AG10803 (cell line): ENCODE measurements around the gene CADPS2.

ENCODE experiments used
- DNase-seq: peaks from one replicate; pipeline ENCODE4 v3.0.0; 2010; ENCODE audit warnings: low read depth
- H3K4me3 ChIP-seq: 2 replicates; pipeline ENCODE4 v1.5.1; 2011; ENCODE audit warnings: mild to moderate bottlenecking, low read length, control low read depth
- CTCF ChIP-seq: conservative IDR thresholded peaks from 2 replicates; pipeline ENCODE4 v1.5.1; 2011; ENCODE audit warnings: mild to moderate bottlenecking, low read length, control low read depth, inconsistent platforms

The CADPS2 gene

GRCh38 chr7:122622682-122623081, 263.6 kb downstream of the CADPS2 start:
- DNase-seq: no peak
- no peak overlapping the region for H3K4me3 ChIP-seq
- no peak for TF ChIP-seq CTCF

- DNase-seq: no peak
- H3K4me3 ChIP-seq: no peak overlapping the region
- no peak for TF ChIP-seq CTCF
Observed at GRCh38 chr7:122619664-122620063, 266.6 kb downstream of the CADPS2 start.

- DNase-seq: no peak
- no peak overlapping the region for H3K4me3 ChIP-seq
- TF ChIP-seq CTCF: no peak
Observed at GRCh38 chr7:122618585-122619189, 267.6 kb downstream of the CADPS2 start.

GRCh38 chr7:122616951-122617350, 269.3 kb downstream of the CADPS2 start:
- H3K4me3 ChIP-seq: no peak overlapping the region
- no peak for DNase-seq
- no peak for TF ChIP-seq CTCF

GRCh38 chr7:122605929-122606328, 280.3 kb downstream of the CADPS2 start:
- no peak for DNase-seq
- TF ChIP-seq CTCF: no peak
- H3K4me3 ChIP-seq: no peak overlapping the region

GRCh38 chr7:122604251-122604650, 282.0 kb downstream of the CADPS2 start:
- H3K4me3 ChIP-seq: no peak overlapping the region
- DNase-seq: no peak
- no peak for TF ChIP-seq CTCF

- DNase-seq: no peak
- no peak for TF ChIP-seq CTCF
Observed at GRCh38 chr7:122602800-122603199, 283.5 kb downstream of the CADPS2 start.

More at GRCh38 chr7:122602800-122603199, 283.5 kb downstream of the CADPS2 start:
- H3K4me3 ChIP-seq: no peak overlapping the region
